T-helper 1 cell (primary cell): ENCODE data around the gene ZMYND10.
A peak's percentile ranks its signal among the peaks of the same experiment; 100 is the strongest.

ENCODE experiments used
- DNase-seq, 5 donors: peaks; one replicate each; pipeline ENCODE4 v3.0.0-alpha.2; 2012 to 2020

The ZMYND10 gene

DNA sequence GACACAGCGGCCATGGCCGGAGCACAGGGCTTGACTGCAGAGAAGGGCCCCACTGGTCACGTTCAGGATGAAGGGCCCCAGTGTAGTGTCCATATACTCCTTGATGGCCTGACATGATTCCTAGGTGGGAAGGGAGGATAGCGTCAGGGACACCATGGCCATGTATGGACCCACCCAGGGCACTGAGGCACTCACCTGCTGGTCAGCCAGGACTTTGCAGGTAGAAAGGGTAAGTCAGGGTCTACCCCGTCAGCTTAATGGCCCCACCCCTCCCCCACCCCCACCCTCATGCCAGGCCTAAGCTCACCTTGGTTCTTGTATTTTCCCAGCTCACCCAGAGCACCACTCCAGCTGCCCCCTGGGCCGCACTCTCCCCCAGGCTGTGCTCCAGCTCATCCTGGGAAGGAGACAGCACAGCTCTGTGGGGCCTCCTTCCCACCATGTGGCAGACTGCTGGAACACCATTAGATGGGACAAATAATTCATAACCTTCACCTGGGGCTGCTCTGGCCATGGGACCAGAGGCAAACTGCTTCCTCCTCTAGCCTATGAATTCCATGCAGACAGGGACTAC, 44.8 kb downstream of the ZMYND10 start:
- DNase-seq: no peak

DNA sequence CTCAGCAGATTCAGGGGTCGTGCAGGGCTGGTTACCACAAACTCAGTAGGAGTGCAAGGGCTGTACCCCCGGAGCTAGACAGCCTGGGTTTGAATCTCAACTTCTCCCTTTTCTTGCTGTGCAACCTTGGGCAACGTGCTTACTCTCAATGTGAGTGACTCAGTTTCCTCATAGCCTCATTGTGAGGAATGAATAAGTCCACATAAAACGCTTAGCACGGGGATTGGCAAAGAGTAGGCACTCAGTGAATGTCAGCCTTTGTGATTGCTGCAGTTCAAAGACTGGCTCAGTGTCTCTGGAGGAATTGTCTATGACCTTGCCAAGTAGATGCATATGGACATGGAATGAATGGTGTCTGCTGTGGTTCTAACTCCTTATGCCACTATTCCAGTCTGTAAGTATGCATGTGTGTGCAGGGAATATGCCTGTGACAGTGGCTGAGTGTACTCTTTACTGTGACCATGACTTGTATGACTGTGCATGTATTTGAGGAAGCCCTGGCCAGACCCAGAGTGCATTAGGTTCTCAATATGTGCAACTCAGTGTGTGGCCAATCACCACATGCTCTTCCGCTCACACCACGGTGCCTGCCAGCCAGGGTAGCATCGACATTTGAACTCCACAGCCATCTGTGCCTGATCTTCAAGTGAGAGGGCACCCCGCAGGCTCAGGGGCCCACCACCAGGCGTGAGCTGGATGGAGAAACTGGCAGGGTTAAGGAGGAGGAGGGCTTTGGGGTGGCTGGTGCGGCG, 45.4 kb downstream of the ZMYND10 start:
- DNase-seq: peak in 1 of 5 donors; percentile 36

DNA sequence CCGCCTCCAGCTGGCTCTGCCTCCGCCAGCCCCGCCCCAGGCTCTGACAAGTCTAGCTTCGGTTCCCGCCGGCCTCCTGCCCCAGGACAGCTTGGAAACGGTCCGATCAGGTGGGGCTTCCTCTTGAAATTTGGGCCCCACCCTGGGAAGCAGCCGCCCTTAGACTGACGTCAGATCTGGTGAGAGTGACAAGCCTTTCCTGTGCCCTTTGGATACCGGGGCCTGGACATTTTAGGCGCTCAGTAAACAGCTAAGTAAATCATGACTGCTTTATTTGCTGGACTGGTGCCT, 45.9 kb downstream of the ZMYND10 start:
- no peak for DNase-seq

DNA sequence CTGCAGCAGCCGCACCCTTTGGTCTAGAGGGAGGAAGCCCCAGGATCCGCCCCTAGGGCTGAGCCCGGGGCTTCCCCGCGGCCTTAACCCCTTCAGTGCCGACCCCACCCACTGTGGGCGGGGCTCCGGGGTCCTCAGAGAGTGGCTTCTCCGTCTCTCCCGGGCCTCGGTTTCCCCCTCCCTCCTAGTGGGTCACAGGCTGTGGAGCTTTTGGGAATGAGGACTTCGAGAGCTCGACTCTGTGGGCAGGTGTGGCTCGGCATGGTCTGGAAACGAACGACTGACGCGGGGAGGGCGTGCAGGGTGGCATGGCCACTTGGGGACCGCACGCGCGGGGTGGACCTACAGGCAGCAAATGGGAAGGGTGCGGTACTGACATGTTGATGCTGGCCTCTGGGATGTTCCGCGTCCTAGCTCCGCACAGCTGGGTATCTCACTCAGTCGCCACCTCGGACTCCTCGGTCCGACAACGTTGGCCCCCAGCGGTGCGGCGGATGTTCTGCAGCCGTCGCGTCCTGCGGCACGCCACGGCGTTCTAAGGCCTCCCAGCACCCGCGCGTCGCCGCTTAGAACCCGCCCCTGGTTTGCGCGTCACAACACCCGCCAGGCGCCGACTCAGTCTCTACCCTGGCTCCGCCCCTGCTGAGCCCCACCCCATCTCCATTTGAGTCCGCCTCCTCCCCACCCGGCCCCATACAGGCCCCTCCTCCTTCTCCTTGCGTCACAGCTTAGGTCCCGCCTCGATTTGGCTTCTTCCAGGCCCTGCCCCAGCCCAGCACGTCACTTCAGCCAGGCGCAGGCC, 46.5 kb downstream of the ZMYND10 start, which contains the start of the genes HYAL3 and NAA80:
HYAL3 (minus strand) TSS at position 570 of the 802 bp plus-strand sequence. CDS start 3,803 bp downstream, outside the sequence.
NAA80 (minus strand) TSS at position 570 of the 802 bp plus-strand sequence. CDS start 1,942 bp downstream, outside the sequence.
- peak; percentile 98 to 99 (median 99) for DNase-seq

DNA sequence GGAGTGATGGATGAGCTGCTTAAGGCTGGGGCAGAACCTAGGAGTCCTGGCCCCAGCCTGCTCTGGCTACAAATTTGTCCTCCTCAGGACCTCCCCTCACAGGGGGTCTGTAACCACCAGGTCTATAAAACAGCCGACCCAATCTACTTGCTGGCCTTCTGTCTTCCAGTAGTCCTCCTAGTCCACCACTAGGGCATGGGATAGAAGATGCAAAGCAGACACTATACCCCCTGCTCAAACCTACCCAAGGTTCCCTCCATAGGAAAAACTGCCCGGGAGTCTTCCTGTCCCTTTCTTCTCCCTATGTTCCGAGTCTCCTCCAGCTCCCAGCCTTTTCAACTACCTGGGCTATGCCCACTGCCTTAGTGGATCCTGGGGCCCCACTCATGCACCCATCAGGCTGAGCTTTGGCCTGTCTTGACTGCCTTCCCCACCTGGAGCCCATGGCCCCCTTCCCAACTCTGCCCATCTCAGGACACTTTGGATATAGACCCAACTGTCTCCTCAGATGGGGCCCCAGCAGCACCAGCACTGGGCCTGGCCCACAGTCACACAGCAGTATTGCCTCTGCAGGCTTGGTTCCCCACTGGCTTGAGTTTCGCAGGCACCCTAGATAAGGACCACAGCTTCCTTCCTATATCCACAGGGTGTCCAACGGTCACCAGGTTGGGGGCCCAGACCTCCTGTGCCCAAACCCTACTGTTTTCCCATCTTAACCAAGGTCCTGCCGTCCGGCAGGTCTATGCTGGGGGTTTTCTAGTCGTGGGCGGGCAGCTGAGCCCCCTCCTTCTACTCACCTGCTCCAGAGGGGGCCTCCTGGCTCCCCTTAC, 47.4 kb downstream of the ZMYND10 start:
- peak in 1 of 5 donors; percentile 36 for DNase-seq

DNA sequence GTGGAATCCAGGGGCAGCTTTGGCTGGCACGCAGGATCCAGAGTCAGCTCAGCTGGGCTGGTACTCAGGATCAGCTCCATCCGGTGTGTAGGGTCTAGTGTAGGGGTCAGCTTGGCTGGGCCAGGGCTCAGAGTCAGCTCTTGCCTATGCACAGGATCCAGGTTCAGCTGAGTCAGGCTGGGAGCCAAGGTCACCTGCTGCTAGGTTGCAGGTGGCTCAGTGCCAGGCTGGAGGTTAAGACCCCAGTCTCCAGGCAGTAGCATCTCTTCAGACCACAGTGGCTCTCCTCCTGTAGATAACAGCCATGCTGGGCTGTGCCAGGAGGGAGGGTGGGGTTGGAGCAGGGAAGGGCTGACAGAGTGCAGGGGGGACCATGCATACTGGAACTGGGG, 48.2 kb downstream of the ZMYND10 start:
- no peak for DNase-seq

DNA sequence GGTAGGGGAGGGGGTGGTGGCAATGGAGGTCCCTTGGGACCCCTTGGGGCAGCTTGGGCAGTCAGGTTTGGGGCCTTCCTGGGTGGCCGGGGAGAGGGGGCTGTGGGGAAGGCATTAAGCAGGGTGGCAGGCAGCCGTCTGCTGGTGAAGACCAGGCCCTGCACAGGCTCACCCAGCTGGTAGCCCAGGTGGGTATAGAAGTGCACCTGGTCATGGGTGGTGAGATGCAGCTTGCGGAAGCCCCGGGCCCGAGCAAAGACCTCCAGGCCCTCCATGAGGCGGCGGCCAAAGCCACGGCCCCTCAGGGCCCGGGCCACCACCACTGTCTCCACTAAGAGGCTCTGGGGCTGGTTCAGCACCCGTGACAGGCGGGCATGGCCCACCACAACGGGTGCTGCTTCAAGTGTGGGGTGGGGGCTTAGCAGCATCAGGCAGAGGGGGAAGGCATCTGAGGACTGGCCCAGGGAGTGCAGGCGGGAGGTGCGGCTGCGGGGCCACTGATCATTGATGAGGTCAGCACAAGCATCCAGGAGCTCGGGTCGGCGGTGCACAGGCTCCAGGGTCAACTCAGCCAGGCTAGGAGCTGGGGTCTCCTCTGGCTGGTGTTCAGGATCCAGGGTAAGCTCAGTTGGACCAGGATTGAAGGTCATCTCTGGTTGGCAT, 48.7 kb downstream of the ZMYND10 start:
- no peak for DNase-seq

DNA sequence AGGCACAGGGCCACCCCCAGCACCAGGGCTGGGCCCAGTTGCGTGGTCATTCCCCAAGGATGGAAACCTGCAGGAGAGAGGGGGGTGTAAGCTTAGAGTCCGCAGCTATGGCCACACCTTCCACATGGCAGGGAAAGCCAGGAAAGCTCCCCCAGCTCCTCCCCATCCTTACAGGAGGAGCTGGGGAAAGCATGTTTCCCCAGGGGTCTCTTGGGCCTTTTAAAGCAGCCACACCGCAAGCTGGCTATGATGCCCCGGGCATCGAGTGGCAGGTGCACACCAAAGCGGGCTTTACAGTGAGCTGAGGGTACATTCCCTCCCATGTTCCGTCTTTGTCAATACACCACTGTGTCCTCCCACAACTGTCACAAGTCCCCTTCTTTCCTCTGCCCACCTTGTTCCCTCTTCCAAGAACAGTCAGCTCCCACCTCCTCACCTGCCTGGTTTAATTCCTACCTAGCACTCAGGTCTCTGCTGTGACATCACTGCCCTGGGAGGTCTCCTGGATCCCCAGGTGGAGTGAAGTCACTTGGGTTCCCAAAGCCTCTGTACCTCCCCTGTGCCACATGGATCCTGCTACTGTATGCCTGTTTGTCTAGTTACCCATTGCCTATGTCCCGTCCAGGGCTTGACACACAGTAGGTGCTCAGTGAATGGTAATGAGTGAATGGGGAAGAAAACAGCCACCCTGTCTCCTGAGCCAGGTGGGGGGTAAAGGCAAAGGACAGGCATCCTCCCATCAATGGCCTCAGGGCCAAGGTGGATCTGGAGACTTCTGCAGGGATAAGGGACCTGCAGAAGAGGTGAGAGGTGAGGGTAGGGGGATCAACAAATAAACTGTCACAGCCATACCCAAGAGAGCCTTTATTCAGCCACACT, 49.7 kb downstream of the ZMYND10 start:
- no peak for DNase-seq

DNA sequence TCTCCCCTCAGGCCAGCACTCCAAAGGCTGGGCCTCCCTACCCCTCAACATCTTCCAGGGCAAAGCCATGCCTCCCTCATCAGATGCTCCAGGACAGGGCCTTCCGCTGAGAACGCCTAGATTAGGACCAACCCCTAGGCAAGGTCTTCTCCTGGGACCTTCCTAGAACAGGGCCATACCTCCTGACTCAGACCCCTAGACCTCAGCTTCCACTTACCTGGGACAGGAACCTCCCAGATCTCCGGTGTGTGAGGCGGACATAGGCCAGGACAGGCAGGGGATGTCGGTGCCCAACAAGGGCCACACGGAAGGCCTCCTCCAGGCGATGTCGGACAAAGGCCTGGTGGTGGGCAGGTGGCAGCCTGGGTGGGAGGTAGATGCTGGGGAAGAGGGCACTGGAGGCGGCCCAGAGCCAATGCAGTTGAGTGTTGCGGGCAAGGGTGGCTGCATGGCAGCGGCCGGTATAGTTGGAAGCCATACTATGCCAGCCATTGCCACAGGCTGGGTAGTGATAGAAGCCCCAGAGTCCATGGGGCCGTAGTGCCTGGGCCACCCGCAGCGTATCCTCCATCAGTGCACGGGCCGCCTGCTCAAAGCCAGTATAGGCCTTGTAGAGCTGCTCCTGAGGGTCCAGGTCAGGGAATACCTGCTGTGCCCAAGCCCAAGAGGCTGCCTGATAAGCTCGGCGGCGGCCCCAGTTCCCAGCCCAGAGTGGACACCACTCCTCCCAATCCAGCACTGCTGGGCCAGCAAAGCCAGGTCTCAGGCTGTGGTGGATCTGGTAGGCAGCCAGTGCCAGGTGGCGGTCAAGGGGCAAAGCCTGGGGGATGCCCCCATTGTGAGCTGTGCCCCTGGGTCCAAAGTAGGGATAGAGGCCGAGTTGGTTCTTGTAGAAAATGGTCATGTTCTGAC, 50.8 kb downstream of the ZMYND10 start:
- no peak for DNase-seq

DNA sequence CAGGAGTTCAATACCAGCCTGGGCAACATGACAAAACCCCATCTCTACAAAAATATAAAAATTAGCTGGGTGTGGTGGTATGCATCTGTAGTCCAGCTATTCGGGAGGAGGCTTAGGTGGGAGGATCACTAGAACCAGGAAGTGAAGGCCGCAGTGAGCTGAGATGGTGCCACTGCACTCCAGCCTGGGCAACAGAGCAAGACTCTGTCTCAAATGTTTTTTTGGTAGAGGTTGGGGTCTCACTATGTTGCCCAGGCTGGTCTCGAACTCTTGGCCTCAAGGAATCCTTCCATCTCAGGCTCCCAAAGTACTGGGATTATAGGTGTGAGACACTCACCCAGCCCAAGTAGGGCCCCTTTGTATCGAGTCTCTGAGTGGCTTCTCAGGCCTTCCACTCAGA, 51.4 kb downstream of the ZMYND10 start:
- no peak for DNase-seq

DNA sequence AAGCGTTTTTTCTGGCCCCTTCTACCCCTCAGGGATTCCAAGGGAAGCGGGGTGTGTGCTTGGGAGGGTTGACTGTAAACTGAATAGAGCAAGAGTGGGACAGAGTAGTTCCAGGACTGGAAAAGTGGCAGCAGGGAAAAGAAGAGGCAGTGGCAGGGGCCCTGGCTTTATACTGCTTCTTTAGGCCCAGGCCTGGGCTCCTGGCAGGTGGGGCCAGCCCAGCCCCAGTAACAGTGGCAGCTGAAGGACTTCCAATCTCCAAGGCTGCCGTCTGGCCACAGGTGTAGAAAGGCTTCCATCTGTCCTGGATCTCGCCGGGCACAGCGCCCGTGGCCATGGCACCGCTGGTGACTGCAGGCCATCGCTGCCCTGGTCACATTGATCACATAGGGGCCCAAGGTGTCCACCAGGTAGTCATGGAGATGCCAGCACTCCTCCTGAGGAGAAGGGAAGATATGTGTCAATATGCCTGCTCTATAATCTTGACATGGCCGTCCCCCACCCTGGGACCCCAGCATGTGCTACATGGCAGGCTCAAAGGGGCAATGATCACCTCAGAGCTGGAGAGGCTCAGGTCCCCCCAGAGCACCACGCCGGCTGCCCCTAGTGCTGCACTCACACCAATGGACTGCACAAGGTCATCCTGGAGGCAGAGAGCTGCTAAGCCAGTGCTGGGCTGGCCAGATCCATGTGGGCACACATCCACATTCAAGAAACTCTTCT, 52.3 kb downstream of the ZMYND10 start:
- no peak for DNase-seq

DNA sequence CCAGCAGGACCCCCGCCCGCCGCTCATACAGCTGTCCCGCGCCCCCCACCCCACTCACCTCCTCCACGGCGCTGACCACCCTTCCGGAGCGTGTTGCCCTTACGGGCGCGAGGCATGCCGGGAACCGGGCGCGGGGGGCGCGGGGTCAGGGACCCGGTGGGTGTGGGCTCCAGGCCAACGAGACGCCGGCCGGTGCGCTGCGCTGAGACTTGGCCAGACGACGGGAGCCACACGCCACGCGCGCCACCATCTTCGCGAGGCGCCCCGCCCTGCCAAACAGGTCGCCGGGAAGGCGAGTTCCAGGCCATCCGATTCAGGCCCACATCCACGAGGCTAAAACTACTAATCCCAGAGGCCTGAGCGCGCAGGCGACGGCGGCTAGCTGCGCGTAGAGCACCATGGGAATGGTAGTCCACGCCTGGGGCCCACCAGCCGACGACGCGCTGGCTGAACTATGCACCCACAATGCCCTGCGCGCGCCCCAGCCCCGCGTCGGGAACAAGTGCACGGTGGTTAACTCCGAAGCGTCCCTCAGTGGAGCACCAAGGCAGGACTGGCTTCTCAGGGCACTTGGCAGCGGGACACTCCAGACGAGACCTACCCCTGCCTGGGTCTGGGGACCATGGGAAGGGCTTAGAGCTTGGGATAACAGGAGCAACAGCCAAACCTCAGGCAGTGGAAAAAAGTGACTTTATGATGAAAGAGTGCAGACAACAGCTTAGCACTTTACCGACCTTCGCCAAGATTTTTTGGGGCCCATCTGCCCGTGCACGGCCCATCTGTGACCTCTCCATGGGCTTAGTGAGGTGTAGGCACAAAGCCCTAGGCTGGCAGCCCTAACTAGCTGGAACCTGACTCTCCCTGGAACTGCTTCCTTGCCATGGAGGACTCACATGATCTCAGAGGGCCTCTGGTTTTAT, 53.1 kb downstream of the ZMYND10 start, which contains the start of gene IFRD2:
IFRD2 (minus strand) TSS at position 271 of the 920 bp plus-strand sequence; CDS start at position 116, 155 bp downstream.
- peak; percentile 90 to 98 (median 94) for DNase-seq
